Measurements from ENCODE around the gene STAG3. TPM values are rescaled to one million over a fixed set of nuclear protein-coding genes. Genes with fewer than 3 reads are reported as not detected.
"Not testable (repeated sequence)": the region's sequence is repeated elsewhere in the genome, so short reads cannot be mapped to it uniquely, and the experiment has no call there.

STAG3 gene
- total RNA-seq, 4 donors from 2014 or later, result 0.96 to 9.4 (median 2.2) TPM; not detected in 1

DNA sequence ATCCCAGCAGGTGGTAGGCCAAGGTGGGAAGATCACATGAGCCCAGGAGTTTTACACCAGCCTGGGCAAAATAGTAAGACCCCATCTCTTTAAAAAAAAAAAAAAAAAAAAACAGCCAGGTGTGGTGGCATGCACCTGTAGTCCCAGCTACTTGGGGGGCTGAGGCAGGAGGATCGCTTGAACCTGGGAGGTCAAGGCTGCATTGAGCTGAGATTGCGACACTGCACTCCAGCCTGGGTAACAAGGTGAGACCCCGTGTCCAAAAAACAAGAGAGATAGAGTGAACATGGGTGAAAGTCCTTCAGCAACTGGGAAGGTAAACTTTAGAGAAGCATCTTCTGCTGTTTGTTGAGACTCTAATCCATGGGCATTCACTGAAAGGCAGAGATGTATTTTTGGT lies 35.3 kb upstream of the STAG3 start:
- Histone ChIP-seq H3K4me3 (no peak overlapping the region), H3K27me3 (no peaks in the 10 kb centered on the region), H3K36me3 (no peaks in the 10 kb centered on the region), H3K4me1 (peaks cover 0 to 21% (median 8%) of the 10 kb centered on the region in 4 donors), H3K9me3 (no peaks in the 10 kb centered on the region), H3K27ac (peak overlapping the region in 3 of 4 donors; percentile 70 to 78 (median 78))
- in situ Hi-C loops (cut with MboI; ENCODE audit: low pct_ligation_motif_present in 1 of 4, low pct_unique_long_range_greater_than_20kb in 1 of 4, low sequenced_read_pairs in 3 of 4), result no loop called here
- intact Hi-C loops (cut with DNase I; ENCODE audit: low total_unique reads), result no loop called here
- 83 to 86% methylated on average over 1 to 3 of the region's 3 CpGs for WGBS, 2 donors (ENCODE audit: low coverage in 1 of 2)
- DNase-seq, result no peak
- no peak for TF ChIP-seq POLR2A (IDR thresholded peaks at IDR 0.05)
- TF ChIP-seq POLR2AphosphoS5 (IDR thresholded peaks at IDR 0.05), result no peak

GRCh38 chr7:100146350-100146749 lies 31.4 kb upstream of the STAG3 start:
- H3K36me3 ChIP-seq; H3K9me3 ChIP-seq; H3K27me3 ChIP-seq; DNase-seq; H3K27ac ChIP-seq; in situ Hi-C loops (cut with MboI; ENCODE audit: low pct_ligation_motif_present in 1 of 4, low pct_unique_long_range_greater_than_20kb in 1 of 4, low sequenced_read_pairs in 3 of 4); intact Hi-C loops (cut with DNase I; ENCODE audit: low total_unique reads); H3K4me3 ChIP-seq: not testable (repeated sequence)
- peaks cover 0 to 38% (median 17%) of the 10 kb centered on the region in 4 donors for H3K4me1 ChIP-seq
- 80 to 95% methylated on average over 4 of the region's 4 CpGs for WGBS, 2 donors (ENCODE audit: low coverage in 1 of 2)

- Histone ChIP-seq H3K4me1 (peaks cover 0 to 40% (median 15%) of the 10 kb centered on the region in 4 donors), H3K9me3 (no peaks in the 10 kb centered on the region), H3K27me3 (no peaks in the 10 kb centered on the region), H3K4me3 (no peak overlapping the region), H3K27ac (no peak overlapping the region), H3K36me3 (no peaks in the 10 kb centered on the region)
- WGBS, 2 donors (ENCODE audit: low coverage in 1 of 2), result 96 to 100% methylated on average over 2 of the region's 2 CpGs
- TF ChIP-seq POLR2AphosphoS5 (IDR thresholded peaks at IDR 0.05), result no peak
- no peak for TF ChIP-seq EP300 (IDR thresholded peaks at IDR 0.05; ENCODE audit: low read depth)
- TF ChIP-seq POLR2A (IDR thresholded peaks at IDR 0.05), result no peak
- no peak for TF ChIP-seq CTCF (IDR thresholded peaks at IDR 0.05)
- intact Hi-C loops (cut with DNase I; ENCODE audit: low total_unique reads), result no loop called here
- in situ Hi-C loops (cut with MboI; ENCODE audit: low pct_ligation_motif_present in 1 of 4, low pct_unique_long_range_greater_than_20kb in 1 of 4, low sequenced_read_pairs in 3 of 4), result no loop called here
- DNase-seq, result no peak
These were observed 30.4 kb upstream of the STAG3 start for GRCh38 chr7:100147278-100147677.

DNA sequence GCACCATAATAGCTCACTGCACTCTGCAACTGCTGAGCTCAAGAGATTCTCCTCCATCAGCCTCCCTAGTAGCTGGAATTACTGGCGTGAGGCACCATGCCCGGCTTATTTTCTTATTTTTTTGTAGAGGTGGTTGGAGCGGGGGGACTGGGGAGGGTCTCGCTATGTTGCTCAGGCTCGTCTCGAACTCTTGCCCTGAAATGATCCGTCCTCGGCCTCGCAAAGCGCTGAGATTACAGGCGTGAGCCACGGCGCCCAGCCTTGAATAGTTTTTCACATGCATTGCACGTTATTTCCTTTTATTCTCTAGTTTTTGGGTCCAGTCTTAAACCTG lies 29.5 kb upstream of the STAG3 start:
- peak overlapping the region; percentile 88 to 93 (median 91) for H3K27ac ChIP-seq
- H3K27me3 ChIP-seq, result no peaks in the 10 kb centered on the region
- H3K4me1 ChIP-seq, result peaks cover 1 to 46% (median 17%) of the 10 kb centered on the region in 4 donors
- no peak for DNase-seq
- no peaks in the 10 kb centered on the region for H3K9me3 ChIP-seq
- 10 to 33% methylated on average over 3 to 14 of the region's 14 CpGs for WGBS, 2 donors (ENCODE audit: low coverage in 1 of 2)
- TF ChIP-seq POLR2AphosphoS5 (IDR thresholded peaks at IDR 0.05) (no peak), EP300 (IDR thresholded peaks at IDR 0.05; ENCODE audit: low read depth) (no peak), POLR2A (IDR thresholded peaks at IDR 0.05) (no peak), CTCF (IDR thresholded peaks at IDR 0.05) (no peak)
- intact Hi-C loops (cut with DNase I; ENCODE audit: low total_unique reads), result no loop called here
- peak overlapping the region in 3 of 4 donors; percentile 5 to 88 (median 76) for H3K4me3 ChIP-seq
- H3K36me3 ChIP-seq, result no peaks in the 10 kb centered on the region
- in situ Hi-C loops (cut with MboI; ENCODE audit: low pct_ligation_motif_present in 1 of 4, low pct_unique_long_range_greater_than_20kb in 1 of 4, low sequenced_read_pairs in 3 of 4), result no loop called here

DNA sequence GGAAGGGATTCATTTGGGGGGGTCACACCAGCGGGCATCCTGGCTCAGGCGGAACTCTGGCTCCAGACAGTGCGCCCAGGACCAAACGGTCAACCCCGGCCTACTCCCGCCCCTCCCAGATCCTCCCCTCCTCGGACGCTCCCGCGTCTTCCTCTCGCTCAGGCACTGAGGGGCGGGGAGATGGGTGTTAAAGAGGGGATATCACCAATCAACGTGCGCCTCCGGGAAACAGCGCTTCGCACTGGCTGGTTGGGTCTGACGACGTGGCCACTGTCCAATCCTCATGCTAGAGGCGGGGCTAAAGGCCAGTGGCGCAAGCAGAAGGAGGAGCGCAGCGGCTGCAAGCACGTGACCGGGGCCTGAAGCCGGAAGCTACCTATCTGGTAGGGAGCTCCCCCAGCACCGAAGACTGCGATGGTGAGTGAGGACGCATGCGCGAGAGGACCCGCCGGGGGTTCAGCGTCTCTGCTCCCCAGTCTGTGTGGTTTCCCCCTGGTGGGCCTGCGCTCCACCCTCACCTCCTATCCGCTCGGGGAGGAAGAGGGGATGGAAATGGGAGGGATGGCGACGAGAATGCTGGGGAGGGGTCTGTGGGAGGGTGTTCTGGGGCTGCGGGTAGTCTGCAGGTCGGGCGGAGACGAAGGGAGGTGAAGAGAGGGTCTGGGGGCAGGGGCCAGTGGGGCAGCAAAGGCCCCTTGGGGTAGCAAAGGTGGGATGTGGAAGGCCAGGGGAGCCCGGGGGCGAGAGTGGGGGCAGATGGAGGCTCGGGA lies 29.0 kb upstream of the STAG3 start, which contains the start of gene LAMTOR4:
Gene LAMTOR4 (plus strand): TSS at position 360 of the 770 bp plus-strand sequence. CDS start 55 bp downstream, at position 415.
- Histone ChIP-seq H3K4me3 (peak within 1 kb of the TSS; percentile 68 to 88 (median 78)), H3K4me1 (peaks cover 3 to 51% (median 22%) of the 10 kb centered on the region in 4 donors), H3K36me3 (no peaks in the 10 kb centered on the region), H3K9me3 (no peaks in the 10 kb centered on the region), H3K27me3 (no peaks in the 10 kb centered on the region), H3K27ac (peak within 1 kb of the TSS; percentile 88 to 93 (median 91))
- intact Hi-C loops (cut with DNase I; ENCODE audit: low total_unique reads) (no loop called here), in situ Hi-C loops (cut with MboI; ENCODE audit: low pct_ligation_motif_present in 1 of 4, low pct_unique_long_range_greater_than_20kb in 1 of 4, low sequenced_read_pairs in 3 of 4) (no loop called here)
- WGBS, 2 donors (ENCODE audit: low coverage in 1 of 2), result 0 to 1% methylated on average over 28 to 43 of the region's 46 CpGs
- TF ChIP-seq POLR2A (IDR thresholded peaks at IDR 0.05), result peak; percentile 94
- peak in 1 of 5 experiments; percentile 14 for TF ChIP-seq CTCF (IDR thresholded peaks at IDR 0.05)
- TF ChIP-seq POLR2AphosphoS5 (IDR thresholded peaks at IDR 0.05), result peak; percentile 85 to 96 (median 96)
- no peak for TF ChIP-seq EP300 (IDR thresholded peaks at IDR 0.05; ENCODE audit: low read depth)
- peak; percentile 99 for DNase-seq

Measured in transverse colon (tissue), 4 donors.